ENCODE data around the gene GPX4. TPM values are rescaled to one million over a fixed set of nuclear protein-coding genes. Genes with fewer than 3 reads are reported as not detected.

Gene GPX4
- polyA plus RNA-seq, 1 donor: 152 TPM

DNA sequence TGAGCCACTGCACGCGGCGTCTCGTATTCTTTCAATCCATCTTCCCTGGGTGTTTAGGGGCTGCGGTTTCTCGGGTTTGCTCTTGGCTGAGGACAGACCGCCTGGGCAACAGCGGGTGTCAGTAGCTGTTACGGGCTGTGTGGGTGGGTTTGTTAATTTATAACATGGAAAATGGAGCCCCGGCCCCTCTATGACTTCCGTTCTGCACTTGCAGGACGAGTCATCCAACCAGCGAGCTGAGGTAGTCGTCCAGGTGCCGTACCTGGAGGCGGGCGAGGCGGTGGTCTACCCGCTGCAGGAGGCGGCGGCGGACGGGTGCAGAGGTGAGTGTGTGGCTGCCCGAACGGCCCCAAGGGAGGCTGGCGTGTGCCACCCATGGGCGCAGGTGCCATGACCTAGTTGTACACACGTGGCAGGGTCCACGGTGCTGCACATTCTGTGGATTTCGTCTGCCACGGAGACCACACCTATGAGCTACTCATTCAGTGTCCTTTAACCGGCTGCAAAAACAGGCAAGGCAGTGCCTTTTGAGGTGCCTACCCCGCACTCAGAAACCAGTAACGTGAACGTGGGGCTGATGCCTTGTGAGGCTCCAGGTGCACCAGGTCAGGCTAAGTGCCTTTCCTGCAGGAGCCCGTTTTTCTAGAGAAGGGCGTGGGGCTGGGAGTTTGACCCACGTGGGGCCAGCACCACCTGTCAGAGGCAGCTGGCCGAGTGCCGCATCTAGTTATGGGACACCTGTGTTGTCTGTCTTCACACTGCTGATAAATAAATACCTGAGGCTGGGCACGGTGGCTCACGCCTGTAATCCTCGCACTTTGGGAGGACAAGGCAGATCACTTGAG lies 19.5 kb upstream of the GPX4 start:
- no peak for DNase-seq

DNA sequence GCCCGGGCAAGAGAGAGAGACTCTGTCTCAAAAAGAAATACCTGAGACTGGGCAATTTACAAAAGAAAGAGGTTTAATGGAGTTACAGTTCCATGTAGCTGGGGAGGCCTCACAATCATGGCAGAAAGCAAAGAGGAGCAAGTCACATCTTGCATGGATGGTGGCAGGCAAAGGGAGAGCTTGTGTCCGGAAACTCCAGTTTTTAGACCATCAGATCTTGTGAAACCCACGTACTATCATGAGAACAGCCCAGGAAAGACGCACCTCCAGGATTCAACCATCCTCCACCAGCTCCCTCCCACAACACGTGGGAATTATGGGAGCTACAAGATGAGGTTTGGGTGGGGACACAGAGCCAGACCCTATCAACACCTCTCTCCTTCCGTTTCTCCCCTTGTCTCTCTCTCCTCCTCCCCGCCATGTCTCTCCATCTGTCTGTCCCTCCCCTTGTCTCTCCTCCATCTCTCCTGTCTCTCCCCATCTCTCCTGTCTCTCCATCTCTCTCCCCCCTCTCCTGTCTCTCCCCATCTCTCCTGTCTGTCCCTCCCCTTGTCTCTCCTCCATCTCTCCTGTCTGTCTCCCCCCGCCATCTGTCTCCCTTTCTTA lies 18.6 kb upstream of the GPX4 start:
- DNase-seq: no peak

DNA sequence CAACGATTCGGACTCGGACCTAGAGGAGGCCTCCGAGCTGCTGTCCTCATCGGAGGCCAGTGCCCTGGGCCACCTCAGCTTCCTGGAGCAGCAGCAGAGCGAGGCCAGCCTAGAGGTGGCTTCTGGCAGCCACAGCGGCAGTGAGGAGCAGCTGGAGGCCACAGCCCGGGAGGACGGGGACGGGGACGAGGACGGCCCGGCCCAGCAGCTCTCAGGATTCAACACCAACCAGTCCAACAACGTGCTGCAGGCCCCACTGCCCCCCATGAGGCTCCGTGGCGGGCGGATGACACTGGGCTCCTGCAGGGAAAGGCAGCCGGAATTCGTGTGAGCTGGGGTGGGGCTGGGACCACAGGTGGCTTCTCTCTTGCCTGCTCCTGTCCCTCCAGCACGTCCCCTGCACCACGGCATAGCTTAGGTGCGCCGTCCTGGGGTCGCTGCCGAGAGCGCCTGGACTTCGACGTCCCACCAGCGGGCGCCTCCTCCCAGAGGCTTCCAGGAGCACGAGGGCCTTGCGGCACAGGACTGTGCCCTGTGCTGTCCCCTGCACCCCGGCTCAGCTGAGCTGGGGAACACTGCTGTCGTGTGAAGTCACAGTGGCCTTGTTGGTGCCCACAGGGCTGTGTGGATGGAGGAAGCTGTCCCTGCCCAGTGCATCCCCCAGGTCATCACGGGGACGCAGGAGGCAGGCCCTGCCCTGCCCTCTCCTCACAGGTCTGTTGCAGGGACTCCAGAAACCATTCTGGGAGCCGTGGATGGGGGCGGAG lies 17.9 kb upstream of the GPX4 start:
- DNase-seq: no peak

DNA sequence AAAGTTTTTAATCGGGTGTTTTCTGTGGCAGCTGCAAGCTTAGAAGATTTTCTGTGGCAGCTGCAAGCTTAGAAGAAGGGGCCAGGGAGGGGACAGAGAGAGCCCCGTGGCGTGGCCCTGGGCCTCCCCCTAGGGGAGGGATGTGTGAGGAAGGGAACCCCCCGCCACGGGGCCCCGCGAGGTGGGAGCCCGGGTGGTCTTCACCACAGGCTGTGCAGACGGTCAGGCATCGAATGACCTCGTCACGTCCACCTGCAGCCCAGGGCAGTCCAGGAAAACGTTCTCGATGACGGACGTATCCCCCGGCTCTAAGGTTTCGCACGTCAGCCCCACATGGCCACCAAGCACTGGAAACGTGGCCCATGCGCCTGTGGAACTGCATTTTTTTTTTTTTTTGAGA lies 17.2 kb upstream of the GPX4 start:
- DNase-seq: no peak

DNA sequence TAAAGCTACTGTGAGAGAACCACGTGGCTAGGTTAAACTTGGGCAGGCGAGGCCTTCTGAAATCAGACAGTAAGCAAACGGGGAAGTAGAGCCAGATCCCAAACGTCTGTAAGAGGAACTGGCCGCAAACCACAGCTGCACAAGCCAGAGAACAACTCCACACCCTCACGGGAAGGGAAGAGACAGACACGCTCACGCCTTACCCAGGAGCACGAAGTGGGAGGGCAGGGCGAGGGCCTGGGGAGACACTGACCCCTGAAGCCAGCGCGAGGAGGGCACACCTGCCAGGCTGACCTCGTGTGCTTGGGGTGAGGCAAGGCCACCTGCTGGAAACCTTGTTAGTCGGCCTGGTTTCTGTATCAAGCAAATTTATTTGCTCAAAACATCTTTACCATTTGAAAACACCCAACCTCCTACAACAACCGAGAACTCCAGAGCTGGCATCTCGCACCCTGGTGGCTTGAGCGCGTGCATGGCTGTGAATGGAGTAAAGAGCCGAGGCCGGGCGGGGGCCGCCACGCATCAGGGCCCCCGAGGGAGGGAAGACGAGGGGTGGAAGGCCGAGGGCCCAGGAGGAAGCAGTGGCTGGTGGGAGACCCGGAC lies 15.9 kb upstream of the GPX4 start:
- DNase-seq: no peak

DNA sequence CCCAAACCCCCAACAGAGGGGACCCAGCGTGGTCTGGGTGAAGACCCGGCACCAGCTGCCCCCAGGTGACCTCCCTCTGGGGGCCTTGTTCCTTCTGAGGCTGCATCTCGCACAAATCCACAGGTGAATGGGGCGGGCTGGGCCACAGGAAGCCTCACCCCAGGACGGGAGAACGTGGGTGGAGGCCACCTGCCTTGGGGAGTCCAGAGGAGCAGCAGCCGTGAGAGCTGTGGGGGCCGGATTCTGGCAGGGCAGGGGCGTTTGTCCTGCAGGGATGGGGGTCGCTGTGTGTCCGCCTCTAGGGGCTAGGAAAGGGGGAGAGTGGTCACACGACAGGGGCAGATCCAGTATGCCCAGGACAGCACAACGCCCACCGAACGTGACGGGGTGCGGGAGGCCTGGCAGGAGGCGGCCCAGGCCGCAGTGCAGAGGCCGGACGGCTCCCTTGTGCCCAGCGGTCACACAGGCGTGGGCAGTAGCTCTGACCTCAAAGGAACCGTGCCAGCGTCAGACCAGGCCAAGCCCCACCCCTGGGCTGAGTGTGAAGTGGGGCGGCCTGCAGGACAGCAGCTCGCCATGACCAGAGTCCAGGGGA lies 15.3 kb upstream of the GPX4 start:
- no peak for DNase-seq

DNA sequence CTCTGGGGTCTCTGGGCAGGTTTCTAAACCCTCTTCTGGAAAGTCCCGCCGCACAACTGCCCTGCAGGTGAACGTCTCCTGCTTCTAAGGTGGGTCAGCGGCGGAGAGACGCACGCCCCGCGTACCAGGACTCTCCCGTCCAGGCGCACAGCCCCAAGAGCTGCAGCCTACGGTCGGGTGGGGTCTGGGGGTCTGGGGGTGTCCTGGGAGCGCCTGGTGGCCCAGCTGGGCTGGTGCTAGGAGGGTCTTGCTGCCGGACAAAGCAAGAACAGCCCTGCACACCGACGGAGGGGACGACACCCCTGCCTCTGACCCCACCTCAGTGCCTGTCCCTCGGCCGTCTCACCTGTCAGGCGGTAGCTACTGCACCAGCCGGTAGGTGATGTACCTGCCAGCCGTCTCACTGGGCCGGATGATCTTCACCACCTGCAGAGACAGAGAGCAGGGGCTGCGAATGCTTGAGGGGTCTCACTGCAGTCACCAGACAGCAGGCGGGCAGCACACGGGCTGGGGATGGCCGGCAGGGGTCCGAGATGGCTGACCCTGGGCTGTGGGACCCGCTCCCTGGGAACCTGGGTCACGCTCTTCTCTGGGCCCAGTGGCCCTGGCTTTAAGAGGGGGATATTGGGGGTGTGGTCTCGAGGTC lies 14.5 kb upstream of the GPX4 start:
- no peak for DNase-seq

DNA sequence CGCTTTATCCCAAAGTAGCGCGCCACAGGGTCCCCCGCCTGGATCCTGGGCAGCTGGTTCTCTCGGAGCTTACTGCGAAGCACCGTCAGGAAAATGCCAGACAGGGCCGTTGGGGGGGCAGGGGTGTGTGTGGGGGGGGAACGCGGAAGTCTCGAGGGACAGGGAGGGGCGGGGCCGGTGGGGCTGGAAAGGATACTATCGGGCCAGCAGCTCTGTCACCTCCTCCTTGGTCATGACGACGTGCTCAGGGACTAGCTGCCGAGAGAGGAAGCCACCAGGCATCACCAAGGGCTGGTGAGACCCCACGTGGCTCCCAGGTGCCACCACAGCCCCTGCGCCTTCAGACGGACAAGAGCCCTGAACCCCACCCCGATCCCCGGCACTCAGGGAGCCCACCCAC lies 13.9 kb upstream of the GPX4 start:
- no peak for DNase-seq

DNA sequence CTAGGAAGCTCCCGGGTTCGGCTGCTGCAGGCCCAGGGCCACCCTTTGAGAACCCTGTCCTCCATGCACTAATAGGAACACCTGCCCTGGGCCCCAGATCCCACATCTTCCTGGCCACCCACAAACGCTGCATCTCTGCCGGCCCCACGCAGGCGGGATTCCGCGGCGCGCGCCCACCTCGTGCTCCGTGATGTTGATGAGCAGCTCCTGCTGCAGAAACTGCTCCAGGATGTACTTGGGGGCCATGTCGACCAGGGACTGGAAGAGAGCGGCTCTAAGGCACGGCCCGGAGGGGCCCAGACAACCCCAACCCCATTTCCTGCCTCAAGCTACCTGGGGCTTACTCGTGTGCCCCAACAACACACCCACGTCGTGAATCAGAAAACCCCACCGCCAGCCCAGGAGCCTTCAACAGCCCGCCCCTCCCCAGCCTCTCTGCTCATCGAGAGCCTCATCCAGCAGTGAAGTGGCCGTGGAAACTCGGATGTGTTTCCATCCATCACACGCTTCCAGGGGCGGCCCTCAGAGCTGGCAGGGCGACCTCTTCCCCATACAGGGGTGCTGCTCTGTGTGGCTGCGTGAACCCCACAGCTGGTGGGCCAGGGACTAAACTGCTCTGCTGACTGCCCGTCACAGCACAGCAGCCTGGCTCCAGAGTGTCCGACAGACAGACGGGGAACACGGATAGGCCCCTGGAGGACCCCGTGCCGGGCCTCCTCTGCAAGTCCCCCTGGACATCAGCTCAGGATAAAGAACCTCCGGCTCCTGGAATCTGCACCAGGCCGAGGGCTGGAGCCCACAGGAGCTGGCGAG lies 12.9 kb upstream of the GPX4 start:
- DNase-seq: no peak

DNA sequence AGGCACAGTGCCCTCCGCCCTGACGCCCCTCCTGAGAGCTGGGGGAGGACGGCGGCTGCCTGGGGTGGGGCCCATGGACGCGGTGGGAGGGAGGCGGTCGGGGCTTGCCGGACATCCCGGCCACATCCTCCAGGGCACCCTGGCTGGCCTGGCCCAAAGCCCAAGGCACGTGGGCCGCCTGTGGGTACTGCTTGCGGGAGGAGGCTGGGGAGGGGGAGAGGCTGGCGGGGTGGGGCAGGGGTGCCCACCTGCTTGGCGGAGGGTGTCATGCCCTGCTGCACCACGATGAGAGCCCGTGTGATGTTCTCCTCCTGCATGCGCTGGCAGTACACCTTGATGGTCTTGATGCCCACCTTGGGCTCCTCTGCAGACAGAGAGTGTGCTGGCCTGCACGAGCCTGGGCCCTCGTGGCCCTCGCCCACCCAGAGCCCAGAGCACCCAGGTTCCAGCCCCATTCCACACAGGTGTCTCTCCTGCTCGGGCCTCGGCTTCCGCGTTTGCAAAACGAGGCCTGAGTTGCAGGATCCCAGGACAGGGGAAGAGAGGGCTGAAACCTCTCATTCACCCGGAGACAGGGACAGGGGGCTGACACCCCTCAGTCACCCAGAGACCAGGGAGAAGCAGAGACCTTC lies 12.1 kb upstream of the GPX4 start:
- no peak for DNase-seq

DNA sequence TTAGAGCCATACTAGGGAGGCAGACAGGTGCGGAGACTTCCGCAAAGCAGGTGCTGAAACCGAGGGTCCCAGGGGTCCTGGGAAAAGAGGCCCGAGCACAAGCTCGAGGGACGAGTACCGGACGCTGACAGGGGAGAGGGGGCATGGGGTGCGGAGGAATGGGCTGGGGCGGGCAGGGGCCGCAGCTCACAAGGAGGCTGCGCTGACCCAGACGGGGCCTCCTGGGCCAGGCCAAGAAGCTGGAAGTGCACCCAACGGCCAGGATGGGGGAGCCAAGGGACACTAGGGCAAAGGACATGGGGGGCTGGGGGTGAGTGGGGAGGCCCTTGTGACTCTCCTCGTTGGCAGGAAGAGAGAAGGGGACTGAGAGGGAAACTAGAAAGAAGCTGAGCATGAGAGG lies 10.5 kb upstream of the GPX4 start:
- DNase-seq: no peak

DNA sequence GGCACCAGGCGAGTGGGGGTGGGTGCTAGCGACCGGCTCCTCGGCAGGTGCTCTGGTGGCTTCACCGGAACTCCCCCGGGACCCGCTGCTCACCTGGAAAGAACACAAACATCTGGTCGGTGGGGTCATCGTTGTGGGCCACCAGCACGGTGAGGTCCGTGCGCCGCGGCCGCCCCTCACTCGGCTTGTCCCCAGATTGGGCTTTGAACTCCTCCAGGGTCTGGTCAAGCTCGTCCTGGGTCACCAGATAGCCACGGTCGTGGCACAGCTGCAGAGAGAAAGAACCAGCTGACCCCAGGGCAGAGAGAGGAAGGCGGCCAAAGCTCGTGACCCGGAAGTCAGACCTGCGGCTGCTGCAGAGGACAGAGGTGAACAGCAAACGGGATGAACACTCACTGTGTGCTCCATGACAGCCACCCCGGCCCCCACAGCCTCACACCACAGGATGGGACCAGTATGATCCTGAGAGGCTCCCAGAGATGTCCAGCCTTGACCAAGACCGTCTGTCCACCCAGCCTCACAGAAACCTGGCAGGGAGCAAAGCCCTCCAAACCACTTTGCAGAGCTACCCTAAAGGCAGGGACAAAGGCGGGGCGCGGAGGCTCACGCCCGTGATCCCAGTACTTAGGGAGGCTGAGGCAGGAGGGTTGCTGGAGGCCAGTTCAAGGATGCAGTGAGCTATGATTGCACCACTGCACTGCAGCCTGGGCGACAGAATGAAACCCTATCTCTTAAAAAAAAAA lies 9.8 kb upstream of the GPX4 start:
- DNase-seq: no peak

DNA sequence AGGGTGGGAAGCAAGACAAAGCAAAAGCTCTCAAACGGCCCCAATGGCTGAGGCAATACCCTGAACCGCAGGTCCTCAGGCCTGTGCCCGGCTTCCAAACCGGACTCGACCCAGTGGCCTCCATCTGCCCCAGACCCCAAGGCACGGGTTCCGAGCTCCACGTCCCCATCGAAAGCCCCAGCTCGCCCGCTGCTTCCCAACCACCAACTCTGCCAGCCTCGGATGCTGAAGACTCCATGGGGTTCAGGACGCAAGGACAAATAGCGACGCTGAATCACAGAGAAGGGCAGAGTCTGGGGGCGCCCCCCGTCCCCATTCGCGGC lies 9.2 kb upstream of the GPX4 start:
- no peak for DNase-seq

DNA sequence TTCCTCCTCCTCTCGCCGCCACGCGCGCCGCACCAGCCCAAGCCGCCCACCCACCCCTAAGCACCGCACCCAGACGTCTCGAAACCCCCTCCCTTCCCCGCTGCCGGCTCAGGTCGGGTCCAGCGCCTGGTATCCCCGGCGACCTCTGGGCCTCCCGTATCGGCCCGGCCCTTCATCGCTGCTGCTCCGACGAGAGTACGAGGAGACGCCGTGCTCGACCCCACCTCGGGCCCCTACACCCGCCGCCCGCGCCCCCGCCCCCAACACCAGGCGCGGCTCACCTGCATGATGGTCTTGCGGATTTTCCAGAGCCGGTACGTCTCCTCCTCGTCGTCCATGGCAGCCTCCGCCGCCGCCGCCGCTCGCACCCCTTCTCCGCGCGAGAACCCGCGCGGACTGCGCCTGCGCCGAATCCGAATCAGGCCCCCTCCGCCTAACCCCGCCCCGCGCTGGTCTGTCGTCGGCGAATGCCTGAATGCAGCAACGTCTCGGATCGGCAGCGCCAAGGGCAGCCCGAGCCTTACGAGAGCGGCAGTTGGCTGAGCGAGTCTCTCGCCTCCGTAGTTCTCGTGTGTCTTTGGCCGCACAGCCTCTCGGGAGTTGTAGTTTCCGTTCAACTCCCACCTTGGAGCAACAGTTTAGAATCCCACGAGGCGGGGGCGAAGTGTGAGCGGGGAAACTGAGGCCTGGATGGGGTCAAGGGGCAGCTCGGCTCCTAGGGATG lies 8.7 kb upstream of the GPX4 start, which contains the start of gene POLR2E:
POLR2E (minus strand) TSS at position 398 of the 724 bp plus-strand sequence; CDS start at position 338, 60 bp downstream.
- DNase-seq: peak; percentile 98

DNA sequence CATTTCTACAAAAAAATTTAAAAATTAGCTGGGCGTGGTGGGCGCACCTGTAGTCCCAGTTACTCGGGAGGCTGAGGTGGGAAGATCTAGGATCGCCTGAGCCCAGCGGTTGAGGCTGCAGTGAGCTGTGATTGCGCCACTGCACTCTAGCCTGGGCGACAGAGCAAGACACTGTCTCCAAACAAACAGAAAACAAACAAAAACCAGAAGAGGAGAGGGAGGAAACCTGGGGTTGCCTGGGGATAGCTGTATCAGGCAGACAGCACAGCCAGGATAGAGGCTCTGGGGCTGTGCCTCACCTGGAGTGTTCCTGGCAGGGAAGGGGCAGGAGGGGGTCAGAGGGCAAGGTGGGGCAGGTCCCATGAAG lies 6.0 kb upstream of the GPX4 start:
- DNase-seq: no peak

DNA sequence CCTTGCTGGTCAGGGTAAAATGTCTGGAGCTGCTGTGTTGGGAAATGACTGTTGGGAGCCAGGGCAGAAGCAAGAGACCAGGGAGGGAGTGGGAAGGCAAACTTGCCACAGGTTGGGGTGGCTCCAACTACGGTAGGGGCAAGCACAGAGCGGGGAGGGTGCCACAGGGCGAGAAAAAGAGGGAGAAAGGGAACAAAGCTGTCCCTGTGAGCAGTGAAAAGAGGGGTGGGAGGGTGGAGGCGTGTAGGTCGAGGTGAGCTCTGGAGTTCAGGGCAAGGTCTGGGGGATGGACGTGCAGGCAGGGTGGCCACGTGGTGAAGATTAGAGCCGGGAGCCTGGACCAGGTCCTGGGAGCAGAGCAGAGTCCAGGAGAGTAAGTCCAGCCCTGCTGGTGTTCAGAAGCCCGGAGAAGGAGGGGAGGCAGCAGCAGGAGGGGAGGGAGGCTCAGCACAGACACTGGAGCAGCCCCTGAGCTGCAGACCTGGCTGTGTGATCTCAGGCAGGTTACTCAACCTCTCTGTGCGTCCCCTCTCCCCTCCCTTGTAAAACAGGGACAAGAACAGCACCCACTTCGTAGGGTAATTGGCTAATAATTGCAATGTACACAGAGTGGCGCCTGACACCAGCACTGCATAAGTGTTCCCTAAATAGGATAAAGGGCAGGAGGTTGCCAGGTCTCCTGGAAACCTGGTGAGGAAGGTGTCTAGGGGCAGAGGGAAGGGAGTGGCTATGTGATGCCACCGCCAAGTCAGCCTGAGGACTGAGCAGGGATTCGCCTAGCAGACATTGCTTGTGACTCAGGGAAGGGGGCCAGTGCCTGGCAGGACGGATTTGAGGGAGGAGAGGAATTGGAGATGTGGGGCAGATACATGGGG lies 5.4 kb upstream of the GPX4 start:
- no peak for DNase-seq

DNA sequence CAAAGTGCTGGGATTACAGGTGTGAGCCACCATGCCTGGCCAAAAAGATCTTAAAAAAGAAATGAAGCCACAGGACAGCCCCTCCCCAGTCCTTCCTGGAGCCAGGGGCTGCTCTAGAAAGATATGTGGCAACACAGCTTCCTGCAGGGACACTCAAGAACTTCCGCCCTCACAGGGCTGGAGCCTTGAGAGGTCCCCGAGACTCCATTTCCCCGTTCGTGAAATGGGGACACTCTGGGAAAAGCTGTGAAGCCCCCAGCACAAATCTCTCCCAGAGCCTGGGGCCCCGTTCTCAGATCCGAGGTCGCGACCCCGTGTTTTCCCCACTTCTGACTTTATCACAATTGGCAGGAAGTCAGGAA lies 2.5 kb upstream of the GPX4 start:
- no peak for DNase-seq

DNA sequence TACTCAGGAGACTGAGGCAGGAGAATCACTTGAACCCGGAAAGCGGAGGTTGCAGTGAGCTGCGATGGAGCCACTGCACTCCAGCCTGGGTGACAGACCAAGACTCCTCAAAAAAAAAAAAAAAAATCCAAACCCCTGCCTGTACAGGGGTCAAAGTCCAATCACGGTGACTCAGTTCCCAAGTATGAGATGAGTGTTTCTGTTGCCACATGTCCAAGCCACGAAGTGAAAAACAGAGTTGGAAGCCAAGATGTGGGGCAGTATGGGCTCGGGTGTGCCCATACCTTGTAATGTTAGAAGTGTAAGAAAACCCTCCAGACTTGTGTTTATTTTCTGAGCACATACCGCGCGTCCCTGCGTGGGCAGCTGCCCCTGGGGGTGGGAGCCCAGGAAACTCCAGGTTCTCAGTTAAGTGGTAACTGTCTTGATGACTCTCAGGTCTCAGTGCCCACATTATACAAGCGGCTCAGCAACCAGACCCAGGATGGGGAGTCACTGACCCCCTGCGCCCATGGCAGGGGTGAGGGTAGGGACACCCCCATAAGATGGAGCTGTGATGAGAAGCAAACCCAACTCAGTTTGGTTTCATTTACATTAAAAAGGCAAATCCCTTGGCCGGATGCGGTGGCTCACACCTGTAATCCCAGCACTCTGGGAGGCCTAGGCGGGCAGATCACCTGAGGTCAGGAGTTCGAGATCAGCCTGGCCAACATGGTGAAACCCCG lies 1.2 kb upstream of the GPX4 start:
- no peak for DNase-seq

Data from hindlimb muscle (tissue), 1 donor.